GM21381 (cell line): ENCODE data around the gene AK5.

ENCODE experiments used
- ATAC-seq: cut with Tn5 transposase; IDR thresholded peaks from one replicate; pipeline ENCODE4 v1.9.1; 2021; ENCODE audit warnings: mild to moderate bottlenecking, moderate library complexity; ENCODE audit not compliant: unreplicated experiment

AK5 gene

DNA sequence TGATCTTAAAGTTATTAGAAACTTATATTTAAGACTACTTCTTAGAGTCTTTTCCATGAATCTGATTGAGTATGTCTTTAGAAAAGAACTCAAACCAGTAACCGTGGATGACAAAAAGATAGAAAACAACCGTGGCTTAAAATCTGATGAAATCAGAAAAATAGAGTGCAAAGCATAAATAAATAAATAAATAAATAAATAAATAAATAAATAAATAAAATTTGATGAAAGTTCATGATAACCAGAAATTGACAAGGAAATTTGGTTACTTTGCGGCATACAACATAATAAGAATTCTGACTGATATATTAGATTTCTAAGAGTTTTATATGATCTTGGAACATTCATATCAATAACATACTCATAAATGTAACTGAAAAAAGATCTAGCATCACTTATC, 152.1 kb downstream of the AK5 start:
- ATAC-seq: no peak

DNA sequence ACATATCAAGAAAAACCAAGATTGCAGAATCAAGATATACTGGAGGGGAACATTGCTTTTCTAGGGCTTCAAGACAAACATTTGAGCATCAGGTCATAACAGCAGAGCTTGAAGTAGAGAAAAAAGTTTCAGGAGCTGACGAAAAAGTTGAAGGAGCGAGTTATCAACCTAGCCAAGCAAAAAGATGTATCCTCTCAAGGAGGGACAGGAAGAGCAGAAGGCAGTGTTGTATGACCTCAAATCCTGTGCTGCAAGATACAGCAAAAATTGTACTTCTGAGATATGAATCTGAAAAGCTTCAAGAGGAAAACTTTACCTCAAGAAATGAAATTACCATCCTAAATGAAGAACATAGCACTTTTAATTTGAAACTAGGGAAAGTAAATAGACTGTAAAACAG, 153.1 kb downstream of the AK5 start:
- no peak for ATAC-seq

DNA sequence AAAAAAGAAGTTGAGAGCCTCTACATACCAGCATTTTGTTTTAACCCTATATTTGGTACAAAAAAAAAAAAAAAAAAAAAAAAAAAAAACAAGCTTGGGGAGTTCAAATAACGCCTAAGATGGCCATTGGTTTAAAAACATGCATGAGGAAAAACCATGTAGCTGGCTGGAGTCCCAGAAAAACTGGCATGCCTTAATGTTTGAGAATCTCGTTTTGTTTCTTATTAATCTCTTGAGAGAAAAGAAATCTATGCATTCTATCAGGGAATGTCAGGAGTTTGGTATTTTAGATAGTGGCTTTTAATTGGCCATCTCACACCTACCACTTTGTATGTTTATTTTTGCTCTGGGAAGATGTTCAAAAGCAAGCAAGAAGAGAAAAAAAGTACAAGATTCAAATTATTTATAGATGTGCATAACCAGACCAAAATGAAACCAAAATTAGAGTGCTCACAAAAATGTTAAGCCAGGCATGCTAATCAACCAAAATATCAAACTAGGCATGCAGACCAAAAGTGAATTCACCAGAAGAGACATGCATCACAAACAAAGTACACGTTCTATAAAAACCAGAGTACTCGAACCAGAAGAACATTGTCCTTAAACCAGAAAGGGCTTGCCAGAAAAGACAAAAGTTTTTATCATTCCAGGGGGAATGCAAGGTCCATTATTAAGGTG, 156.6 kb downstream of the AK5 start:
- ATAC-seq: no peak

DNA sequence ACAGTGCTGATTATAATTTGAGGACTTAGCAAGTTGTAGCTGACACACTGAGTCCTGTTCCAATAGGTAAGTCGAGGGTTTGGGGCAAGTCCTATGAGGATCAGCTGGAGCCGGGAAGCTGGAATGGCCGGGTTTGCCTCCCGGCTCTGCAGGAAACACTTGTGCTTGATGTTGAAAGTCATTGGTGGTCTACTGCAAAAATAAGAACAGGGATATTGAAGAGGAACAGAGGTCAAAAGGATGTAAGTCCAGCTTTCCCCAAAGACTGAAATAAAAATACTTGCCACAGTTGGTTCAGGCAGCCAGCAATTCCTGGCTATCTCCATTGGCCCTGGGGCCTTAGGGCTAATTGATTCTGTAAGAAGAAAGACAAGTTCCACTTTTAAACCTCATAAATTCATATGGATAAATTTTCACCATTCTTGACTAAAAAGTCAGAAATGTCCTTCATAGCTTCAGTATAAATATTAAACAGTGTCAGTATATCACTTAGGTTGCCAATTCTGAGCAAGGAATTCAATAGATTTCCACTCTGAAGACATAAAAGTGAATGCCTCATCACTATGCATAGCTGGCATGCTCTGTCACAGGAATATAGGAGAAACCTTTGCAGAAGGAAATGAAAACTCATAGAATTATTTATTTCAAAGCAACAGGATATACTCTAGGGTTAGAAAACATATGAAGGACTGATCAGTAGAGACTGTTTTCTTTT, 165.2 kb downstream of the AK5 start:
- no peak for ATAC-seq

DNA sequence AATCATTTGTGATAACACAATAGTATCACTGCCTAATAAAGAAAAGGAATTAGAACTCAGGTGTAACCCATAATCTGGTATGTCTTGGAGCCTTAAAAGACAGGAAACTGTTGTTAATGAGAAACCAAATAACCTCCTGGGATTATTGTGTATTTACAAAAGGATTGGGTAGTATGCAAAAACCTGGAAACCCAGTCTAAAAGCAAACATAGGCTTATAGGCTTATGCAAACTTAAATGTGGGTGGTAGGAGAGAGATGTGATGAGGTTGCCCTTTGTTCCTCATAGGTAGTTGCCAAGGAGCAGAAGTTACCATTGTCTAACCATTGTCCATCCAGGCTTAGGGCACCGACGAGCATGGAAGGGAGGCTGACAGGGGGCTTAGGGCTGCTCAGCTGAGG, 165.8 kb downstream of the AK5 start:
- ATAC-seq: no peak

DNA sequence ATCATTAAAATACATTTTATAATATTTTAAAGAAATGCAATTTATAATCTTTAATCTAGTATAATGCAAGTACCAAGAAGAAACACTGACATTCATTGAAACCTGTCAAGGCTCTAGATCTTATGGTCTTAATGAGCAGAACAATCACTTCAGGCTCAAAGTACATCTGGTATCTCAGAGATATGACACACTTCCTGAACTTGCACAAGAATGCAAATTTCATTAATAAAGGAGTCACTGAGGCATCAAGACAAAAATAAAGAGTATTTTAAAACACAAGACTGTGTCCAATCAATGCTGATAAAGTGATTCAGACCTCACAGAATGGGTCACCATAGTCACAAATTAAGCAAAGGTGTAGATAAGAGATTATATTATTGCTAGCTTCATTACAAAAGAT, 178.1 kb downstream of the AK5 start:
- ATAC-seq: no peak

DNA sequence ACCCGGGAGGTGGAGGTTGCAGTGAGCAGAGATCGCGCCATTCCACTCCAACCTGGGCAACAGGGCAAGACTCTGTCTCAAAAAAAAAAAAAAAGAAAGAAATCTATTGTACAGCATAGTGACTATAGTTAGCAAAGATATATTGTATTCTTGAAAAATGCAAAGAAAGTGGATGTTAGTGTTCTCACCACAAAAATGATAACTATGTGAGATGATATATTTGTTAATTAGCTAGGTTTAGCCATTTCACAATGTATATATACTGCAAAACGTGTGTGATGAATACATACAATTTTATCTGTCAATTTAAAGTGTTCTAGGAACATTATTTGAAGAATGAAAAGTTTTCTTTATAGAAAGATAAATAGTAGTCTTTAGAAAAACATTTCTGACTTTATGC, 179.9 kb downstream of the AK5 start:
- no peak for ATAC-seq

DNA sequence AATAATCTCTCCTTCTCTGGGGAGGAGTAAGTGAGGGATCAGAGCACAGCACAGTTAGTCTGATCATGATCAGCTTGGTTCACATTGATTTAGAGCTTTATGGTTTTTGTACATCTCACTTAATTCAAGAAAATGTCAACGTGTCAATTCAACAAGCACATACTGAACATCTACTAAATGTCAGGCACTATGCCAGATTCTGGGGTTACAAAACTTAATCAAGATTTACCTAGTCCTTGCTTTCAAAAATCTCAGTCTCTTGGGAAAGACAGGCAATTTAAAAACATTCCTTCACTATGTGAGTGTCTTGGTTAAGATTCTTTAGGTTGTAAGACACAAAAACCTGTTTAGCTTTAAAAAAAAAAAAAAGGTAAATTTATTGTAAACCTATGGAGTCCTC, 181.4 kb downstream of the AK5 start:
- ATAC-seq: no peak

DNA sequence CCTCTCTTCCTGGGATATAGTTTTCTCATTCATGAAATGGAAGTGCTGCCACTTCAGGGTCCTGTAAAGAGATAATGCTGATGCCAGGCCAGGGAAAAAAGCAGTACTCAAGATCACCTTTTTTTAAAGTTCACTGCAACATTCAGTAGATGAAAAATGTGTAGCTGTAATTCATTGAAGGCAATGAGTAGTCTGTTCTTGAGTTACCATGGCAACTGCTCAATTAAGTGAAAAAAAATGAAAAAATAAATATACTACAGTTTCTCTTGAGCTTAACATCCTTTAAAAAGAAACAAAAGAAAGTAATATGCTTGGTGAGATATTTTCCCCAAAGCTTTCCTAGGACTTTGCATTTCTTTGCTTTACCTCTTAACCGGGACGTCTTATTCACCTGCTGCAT, 183.3 kb downstream of the AK5 start:
- ATAC-seq: no peak

DNA sequence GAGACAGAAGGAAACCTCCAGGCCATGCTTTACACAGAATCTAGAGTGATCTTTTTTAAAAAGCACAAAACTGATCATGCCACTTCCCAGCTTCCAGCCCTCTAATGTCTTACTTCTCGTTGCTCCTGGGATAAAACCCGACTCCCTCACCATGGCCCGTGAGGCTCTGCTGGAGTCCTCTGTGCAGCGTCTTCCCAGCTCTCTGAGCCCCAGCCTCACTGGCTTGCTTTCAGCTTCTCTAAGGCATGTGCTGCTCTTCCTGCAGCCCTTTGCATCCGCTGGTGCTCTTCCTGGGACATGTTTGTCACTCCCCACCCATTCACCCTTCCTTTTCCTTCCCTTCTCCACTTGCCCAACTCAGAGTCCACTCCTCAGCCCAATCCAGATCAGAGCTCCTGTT, 184.1 kb downstream of the AK5 start:
- ATAC-seq: no peak

DNA sequence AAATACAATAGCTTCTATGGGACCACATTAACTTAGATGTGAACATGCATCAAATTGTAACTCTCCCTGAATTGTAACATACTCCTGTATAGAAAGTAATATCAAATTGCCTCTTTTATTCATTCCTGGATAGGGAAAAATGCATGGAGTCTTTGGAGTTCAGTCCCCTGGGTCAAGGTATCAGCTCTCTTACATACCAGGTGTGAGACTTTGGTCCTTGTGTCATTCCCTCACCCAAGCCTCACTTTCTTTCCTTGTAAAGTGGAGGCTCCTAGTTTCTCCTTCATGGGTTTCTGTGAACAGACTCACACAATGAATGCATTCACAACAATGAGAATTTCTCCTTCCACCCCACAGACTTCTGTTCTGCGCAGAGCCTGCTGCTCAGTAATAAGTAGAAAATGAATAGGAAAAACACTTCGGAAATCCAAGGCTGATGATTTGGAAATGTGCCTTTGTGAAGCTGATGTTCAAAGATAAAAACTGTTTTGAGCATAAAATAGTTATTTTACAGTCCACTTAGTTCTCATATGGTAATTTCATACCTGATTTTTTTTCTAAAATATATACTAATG, 185.3 kb downstream of the AK5 start:
- no peak for ATAC-seq

DNA sequence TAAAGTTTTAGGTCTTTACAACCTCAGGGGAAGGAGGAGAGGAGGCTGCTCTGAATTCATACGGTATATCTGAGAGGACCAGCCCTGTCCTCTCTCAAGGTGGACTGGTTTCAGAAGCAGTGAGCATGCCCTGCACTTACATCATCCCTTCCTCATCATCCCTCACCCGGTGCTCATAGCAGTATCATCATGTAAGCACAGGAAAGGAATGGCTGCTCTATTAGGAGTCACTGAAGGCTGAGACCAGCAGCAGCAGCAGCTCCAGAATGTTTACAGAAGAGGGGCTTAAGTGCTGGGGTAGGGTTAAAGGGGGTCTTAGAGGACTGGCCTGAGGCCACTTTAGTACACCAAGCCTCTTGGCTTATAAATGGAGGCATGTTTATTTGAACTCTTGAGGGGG, 185.9 kb downstream of the AK5 start:
- no peak for ATAC-seq

DNA sequence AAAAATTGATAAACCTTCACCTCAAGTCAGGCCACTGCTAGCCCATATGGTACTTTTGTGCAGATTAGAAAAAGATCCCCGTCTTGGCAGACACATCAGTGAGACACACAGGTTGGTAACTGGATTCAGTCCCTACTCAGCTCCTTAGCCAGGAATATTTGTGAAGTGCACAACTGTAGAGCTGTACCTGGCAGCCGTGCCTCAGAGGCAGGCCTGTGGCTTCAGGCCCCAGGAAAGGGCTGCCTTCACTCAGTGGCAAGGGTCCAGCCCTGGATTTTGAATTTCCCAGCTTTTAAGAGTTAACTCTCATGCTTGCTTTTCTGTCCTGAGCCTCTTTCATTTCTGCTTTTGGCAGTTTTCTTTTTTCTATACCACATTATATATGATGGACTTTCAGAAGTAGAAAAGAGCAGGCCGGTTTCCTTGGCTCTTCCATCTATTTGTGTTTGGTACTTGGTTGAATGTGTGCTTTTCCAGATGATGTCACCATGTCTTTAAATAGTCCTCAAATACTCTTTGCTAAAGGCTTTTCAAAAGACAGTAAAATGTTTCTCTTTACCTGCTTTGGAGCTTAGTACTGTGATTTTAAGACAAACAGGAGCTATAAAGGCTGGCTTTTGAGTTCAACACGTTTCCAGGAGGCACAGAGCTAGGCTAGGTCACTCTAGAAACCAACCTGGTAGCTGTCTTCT, 186.6 kb downstream of the AK5 start:
- no peak for ATAC-seq

DNA sequence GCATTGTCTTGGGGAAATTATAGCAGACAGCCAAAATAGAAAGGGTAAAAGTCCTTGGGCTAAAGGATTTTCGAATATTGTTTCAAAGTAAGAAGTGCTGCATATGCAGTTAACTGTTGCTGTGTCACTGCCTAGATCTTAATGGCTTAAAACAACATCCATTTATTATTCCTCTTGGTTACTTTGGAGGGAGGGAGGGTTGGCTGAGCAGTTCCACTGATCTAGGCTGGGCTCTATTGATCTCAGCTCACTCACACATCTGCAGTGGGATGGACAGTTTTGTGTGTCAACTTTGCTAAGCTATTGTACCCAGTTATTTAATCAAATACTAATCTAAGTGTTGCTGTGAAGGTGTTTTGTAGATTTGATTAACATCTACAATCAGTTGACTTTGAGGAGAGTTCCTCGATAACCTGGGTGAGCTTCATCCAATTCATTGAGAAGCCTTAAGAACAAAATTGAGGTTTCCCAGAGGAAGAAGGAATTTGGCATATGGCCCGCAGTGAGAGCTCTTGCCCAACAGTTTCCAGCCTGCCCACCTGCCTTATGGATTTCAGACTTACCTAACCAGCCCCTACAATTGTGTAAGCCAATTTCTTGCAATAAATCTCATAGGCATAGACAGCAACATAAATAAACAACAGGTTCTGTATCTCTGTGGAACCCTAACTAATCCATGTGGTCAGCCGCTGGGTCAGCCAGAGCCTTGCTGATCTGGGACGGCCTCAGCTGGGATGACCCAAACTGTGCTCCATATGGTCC, 187.3 kb downstream of the AK5 start:
- ATAC-seq: no peak

DNA sequence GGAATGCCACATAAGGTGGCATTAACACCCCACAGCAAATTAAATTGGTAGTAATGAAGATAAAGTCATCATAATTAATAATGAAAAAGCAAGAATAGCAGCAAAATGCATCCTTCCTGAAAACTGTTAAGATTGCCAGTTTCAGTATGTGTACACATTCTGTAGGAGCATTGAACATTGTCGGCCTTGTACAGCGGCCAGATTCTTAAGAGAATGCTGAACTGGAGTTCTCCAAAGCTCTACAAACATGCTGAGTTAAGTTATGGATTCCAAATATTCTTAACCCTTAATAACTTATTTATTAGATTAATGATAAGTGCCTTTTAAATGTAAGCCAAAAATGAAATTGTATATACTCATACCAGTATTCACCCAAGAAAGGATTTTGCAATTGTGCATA, 189.9 kb downstream of the AK5 start:
- ATAC-seq: no peak

DNA sequence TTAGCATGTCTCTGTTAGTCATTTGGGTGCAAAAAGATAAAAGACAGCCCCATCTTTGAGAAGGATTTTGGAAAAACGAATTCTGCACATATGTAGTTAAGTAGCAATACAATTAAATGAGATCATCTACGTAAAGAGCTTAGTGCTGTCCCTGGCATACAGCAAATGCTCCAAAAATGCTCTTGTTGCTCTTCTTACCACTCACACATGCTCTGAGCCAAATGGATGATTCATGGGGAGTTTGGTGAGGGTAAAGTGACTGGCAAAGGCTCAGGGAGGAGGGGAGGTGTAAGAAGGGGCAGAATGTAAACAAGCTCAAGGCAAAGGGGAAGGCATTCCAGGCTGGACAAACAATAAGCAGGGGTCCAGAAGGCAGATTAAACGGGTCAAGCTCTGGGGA, 191.9 kb downstream of the AK5 start:
- ATAC-seq: no peak

DNA sequence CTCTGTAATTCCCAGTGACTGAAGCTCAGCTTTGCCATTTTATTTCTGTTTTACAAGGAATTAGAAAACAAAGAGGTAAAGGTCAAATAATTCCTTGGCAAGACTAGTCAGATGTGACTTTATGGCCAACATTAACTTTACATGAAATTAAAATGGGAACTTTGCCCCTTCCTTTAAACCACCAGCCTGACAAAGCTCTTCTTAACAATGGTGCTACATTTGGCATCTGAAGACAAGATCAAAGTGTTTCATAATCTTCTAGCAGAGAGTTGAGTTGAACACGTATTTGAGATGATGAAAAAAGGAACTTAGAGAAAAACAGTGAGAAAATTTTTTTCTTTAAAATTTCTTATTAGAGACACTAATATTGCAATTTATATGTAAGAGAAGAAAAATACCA, 193.8 kb downstream of the AK5 start:
- ATAC-seq: no peak

DNA sequence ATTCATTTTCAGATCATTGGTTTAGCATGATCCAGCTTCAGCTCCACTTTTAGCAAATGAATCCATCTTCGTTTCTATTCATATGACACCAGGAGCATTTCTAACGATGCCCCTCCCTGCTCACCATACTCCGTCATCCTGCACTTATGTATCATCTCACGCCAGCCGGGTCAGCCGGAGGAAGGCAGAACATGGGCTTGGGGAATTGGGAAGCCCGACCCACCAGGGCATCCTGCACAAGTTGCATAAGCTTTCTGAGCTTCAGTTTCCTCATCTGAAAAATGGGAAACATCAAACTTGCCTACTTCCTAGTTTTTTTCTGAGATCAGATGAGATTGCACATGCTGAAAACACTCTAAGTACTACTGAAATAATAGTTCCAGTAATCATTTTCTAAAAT, 194.7 kb downstream of the AK5 start:
- no peak for ATAC-seq

DNA sequence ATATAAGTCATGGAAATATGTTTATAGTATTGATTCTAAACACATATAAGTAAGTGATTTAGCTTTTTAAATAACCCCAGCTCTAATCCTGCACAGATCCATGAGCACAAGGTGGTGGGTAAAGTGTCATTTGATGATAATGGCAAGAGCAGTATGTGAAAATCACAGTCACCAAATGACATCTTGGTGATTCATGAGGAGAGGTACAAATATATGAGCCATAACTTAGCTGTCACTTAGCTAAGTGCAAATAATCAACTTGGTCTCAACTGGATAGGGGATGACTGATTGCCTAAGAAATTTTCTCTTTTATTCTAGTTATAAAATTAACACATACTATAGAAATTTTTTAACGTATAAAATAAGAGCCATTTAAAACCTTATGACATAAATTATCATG, 202.5 kb downstream of the AK5 start:
- no peak for ATAC-seq

DNA sequence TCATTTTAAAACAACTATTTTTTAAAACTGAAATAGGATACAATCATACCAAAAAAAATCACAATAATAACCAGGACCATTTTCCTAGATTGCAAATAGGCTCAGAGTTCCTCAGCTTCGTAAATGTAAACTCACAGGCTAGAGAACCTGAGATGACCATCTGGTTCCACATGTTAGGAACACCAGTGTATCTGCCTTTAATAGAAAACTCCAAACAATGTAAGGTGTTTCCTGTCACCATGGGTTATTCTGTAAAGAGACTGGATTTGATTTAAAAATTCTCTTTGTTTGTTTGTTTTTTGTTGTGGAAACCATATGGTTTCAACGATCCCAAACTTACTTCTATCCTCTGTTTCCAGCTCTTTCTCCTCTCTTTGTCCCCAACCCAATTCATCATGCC, 203.1 kb downstream of the AK5 start:
- no peak for ATAC-seq

DNA sequence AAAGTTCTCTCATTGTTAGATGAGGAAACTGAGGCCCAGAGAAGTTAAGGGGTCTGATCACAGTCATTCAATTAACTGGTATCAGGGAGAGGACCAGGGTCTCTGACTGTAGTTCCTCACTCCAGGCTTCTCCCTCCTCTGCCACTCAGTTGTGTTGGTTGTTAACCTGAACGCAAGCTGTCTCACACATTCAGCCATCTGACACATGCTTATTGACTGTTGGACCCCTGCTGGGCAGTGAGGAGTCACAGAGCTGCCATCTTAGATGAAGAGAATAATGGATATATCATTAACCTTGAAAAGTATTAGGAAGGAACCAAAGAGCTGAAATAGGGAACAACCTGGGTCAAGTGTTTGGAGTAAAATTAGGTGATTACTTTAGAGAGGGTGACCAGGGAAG, 205.8 kb downstream of the AK5 start:
- ATAC-seq: no peak
